ENCODE results near the gene MLLT6. TPM values are rescaled to one million over a fixed set of nuclear protein-coding genes. Genes with fewer than 3 reads are reported as not detected.

The MLLT6 gene
- total and polyA plus RNA-seq, 2 of the 13 experiments (the other 11 are each of a cell fraction or from before 2014, with no cell fraction given), result 50.7 to 69.5 TPM

DNA sequence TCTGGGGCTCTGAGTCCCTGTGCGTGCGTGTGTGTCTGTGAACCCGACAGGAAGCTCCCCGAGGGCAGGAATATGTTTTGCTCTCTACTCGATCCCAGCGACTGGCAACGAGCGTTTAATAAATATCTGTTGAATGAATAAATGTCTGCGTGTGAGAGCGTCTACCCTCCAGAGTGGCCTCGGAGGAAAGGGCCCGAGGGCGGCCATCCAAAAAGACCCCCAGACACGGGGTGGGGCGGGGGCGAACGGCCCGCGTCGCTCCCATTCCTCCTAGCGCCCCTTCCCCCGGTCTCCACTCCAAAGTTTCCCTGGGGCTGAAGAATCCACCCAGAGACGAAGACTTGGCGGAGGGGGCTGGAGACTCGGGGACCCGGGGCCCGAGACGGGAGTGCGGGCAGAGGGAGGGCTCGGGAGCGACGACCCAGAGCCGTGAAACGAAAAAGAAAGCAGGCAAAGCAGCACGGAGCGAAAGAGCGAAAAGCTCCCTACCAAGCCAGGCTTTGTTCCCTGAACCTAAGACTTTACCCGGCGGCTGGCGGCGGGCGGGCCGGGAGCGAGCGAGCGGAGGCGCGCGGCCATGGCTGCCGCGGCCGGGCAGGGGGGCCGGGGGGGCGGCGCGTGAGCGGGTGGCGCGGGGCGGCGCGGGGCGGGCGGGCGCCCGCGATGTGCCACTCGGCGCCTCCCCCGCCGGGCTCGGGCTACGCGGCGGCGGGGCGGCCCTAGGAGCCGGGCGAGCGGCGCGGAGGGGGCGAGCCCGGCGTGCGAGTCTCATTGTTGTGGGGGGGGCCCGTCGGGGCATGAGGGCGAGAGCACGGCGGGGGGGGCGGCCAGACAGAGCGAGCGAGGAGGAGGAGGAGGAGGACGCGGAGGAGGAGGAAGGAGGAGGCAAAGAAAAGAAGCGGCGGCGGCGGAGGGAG, at the start of gene MLLT6 (continued):
- TF ChIP-seq ZKSCAN1 (IDR thresholded peaks at IDR 0.05; ENCODE audit: low read length) (0 out of 2 replicates have a peak, but pooled peaks have one; percentile 26), KLF12 (CRISPR knock-in tag; IDR thresholded peaks at IDR 0.05; ENCODE audit: borderline replicate concordance) (peak; percentile 52; the same call in 1 of the 2 replicates), HOXD1 (CRISPR knock-in tag; IDR thresholded peaks at IDR 0.05) (peak; percentile 52; the same call in 1 of the 2 replicates), CERS6 (CRISPR knock-in tag; IDR thresholded peaks at IDR 0.05) (no peak), ZNF275 (CRISPR knock-in tag; IDR thresholded peaks at IDR 0.05; ENCODE audit: borderline replicate concordance) (no peak), ZFP37 (CRISPR knock-in tag; IDR thresholded peaks at IDR 0.05; ENCODE audit: borderline replicate concordance) (0 out of 2 replicates have a peak, but pooled peaks have one; percentile 44), ZNF781 (CRISPR knock-in tag; IDR thresholded peaks at IDR 0.05; ENCODE audit: borderline replicate concordance, not compliant biosample characterization) (no peak), HOXA3 (CRISPR knock-in tag; IDR thresholded peaks at IDR 0.05) (peak; percentile 41), MED1 (CRISPR knock-in tag; IDR thresholded peaks at IDR 0.05) (no peak; the same call in 1 of the 2 replicates), ZSCAN20 (CRISPR knock-in tag; IDR thresholded peaks at IDR 0.05; ENCODE audit: borderline replicate concordance) (peak; percentile 78; the same call in 1 of the 2 replicates), MTA3 (CRISPR knock-in tag; IDR thresholded peaks at IDR 0.05) (no peak), ZBTB43 (CRISPR knock-in tag; conservative IDR thresholded peaks at IDR 0.05) (peak; percentile 50; the same call in 1 of the 2 replicates), SMYD3 (CRISPR knock-in tag; IDR thresholded peaks at IDR 0.05) (peak; percentile 76; the same call in 1 of the 2 replicates), RFXAP (CRISPR knock-in tag; IDR thresholded peaks at IDR 0.05; ENCODE audit: borderline replicate concordance) (no peak), AHR (CRISPR knock-in tag; IDR thresholded peaks at IDR 0.05) (0 out of 2 replicates have a peak, but pooled peaks have one; percentile 30), IKZF1 (IDR thresholded peaks at IDR 0.05) (no peak), YY1 (IDR thresholded peaks at IDR 0.05; ENCODE audit: insufficient read depth, insufficient replicate concordance, low read depth, low read length) (peak; percentile 86), TEF (CRISPR knock-in tag; IDR thresholded peaks at IDR 0.05) (peak; percentile 62; the same call in 1 of the 2 replicates)
- TF ChIP-seq, protein P1, sequence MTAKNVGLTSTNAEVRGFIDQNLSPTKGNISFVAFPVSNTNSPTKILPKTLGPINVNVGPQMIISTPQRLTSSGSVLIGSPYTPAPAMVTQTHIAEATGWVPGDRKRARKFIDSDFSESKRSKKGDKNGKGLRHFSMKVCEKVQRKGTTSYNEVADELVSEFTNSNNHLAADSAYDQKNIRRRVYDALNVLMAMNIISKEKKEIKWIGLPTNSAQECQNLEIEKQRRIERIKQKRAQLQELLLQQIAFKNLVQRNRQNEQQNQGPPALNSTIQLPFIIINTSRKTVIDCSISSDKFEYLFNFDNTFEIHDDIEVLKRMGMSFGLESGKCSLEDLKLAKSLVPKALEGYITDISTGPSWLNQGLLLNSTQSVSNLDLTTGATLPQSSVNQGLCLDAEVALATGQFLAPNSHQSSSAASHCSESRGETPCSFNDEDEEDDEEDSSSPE (CRISPR knock-in tag; IDR thresholded peaks at IDR 0.05), result 0 out of 2 replicates have a peak, but pooled peaks have one; percentile 19

Data from HepG2 (cell line).